ENCODE measurements around the gene EIPR1.

Gene EIPR1

DNA sequence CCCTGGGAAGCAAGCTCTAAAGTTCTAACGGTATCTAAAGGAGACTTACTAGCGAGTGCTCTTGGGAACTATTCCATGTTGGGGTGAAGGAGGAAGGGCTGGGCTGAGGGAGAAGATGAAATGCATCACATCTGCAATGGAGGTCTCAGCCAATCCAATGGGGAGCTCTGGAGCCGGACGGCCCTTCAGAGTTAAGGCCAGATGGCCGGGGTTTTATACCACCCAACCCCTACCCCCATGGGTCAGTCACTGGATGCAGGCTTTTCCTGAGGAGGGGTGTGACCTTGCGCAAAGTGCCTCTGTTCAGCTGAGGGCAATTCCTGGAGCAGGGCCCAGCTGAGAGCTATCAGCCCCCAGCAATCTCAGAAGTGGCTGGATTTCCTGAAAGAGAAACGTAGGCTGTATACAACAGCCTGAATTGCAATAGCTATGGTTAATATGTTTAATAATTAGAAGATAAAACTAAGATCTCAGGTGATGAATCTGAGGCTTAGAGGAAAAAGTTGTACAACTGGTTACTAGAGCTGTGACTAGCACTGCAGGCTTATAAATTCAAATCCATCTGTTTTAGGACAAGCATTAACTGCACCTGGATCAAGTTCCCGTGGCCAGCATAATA, 21.6 kb downstream of the EIPR1 start:
- no peak for DNase-seq

DNA sequence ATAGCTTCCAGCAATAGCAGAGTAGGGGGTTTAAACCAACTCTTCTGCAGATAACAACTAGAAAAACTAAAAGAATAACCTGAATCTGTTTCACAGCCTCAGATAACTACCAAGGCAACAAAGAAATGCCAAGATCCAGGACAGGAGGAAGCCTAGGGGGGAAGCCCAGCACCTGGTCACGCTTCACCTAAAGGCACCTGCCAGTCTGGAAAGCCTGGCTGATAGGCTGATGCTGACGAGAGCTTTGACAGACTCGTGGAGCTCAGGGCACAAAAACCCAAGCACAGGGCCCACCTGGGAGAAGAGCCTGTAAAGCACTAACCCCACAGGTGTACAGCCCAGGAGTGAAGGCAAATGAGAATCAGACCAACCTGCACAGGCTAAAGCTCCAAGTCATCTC, 22.6 kb downstream of the EIPR1 start:
- DNase-seq: no peak

DNA sequence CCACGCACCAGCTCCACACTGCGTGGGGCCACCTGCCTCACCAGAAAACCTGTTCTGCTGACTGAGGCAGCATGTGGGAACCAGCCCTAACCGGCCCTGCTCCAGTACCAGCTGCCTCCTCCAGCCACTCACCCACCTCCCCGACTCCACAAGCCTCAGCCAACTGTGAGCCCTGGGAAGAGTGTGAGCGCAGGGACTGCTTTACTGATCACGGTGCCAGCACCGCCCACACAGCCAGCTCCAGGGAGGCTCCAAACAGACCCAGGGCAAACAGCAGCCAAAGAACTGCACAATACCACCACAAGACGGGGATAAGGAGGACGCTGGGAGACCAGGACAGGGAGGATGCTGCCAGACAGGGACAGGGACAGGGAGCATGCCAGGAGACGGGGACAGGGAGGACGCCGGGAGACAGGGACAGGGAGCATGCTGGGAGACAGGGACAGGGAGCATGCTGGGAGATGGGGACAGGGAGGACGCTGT, 28.4 kb downstream of the EIPR1 start:
- no peak for DNase-seq

DNA sequence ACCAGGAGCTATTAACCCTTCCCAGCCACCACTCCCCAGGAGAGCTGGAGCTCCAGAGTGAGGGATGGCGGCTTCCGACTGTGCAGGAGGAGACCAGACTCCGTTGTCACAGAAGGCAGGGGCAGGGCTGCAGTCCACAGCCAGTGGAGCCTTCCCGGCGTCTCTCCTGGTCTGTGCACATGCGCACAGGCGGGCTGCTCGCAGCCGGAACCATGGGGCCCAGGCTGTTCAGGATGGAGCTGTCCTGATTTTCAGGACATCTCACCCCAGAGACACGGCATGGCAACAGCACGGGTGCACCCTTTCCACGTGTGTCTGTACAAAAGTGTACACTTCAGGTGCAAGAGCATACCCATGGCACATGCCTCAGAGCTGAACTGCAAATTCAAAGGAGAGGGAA, 28.9 kb downstream of the EIPR1 start:
- no peak for DNase-seq

DNA sequence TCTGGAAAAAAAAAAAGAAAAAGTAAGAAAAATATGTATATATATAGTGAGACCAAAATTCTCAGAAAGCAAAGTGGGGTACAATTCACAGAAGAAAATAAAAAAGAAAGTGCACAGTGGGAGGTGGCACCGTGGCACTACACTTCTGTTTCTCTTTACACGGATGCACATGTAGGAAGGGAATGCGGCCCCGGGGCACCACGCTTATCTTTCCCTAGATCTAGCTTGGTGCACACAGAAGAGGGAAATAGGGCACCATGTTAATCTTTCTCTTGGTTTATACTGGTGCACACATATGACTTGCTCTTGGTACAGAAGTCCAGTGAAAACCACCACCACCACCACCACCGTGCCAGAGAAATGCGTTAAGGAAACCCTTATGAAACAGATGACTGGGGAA, 32.0 kb downstream of the EIPR1 start:
- DNase-seq: no peak

DNA sequence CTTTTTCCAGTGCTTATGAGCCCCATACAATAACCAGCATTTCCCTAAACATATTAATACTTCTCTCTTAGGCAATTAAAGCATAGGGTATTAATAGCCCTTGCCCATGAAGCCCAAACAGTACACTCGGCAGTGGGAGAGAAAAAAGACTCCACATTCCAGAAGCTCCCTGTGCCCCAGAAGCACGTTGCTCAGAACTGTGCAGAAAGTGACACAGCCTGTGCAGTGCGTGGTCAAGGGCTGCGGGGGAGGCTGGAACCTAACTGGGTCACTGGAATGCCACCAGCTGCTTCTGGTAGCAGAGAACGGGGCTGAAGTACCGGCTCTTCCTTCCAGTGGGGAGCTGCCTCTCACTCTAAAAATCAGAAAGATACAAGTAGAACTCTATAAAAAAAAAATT, 32.7 kb downstream of the EIPR1 start:
- no peak for DNase-seq

- no peak for DNase-seq
These were observed 34.6 kb downstream of the EIPR1 start for GRCh38 chr2:3343012-3343411.

DNA sequence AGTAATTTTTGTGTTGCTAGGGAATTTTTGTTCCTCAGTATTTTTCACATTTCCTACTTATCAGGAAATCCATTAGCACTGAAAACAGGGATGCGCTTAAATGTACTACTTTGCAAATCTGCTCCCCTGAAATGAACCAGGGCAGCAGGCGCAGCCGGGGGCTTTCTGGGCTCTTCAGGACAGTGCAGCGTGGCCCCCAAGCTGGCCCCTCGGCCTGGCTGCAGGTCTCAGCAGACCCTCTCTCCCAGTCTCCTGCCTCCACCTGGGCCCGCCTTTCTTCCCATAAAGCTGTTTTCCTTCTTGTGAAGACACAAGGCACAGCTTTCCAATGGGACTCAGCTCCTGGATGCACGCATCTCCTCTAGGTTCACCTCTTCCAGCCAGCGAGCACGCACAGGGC, 35.3 kb downstream of the EIPR1 start:
- no peak for DNase-seq

DNA sequence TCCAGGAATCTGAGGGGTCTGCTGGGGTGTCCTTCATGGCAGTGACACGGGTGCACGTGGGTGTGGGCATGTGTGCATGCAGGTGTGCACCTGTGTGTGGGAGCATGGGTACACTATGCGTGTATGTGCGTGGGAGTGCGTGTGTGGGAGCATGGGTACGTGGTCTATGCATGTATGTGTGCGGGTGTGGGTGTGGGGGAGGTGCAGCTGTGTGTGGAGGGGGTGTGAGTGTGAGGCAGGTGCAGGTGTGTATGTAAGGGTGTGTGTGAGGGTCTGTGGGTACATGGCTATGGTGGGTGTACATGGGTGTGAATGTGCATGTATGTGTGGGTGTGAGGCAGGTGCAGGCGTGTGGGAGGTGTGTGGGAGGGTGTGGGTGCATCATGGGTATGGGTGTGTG, 36.3 kb downstream of the EIPR1 start:
- no peak for DNase-seq

DNA sequence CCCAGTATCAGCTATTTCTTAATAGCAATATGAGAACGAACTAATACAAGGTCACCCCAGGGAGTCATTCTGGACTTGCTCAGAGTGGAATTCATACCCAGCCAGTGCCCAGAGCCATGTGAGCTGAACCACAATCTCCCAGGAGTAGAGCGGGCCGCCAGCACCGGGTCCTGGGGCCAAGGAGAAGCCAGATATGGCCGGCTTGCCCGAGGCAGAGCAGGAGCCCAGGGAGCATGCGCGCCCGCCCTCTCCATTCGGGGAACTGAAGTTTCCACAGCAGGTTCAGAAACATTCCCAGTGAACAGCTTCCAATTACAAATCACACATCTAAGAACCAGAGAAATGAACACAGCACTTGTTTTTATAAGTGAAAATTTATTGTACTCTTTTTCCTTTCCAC, 37.5 kb downstream of the EIPR1 start:
- DNase-seq: no peak

DNA sequence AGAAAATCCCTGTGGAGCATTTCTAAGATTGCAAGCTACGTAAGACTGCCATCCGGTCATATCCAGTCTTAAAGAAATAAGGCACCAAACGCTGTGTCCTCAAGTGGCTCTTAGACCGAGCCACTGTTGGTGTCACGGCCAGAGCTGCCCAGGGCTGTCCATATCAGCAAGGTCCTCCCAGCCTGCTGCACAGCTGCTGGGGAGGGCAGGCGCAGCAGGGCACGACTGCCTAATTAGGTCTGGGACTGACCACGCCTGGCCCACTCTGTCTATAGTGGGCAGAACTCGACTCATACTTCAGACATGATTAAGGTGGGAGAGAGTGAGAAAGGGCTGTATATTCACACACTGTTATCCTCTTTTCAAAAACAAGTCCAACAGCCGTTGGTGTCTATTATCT, 39.3 kb downstream of the EIPR1 start:
- no peak for DNase-seq

GRCh38 chr2:3336844-3337243, 40.8 kb downstream of the EIPR1 start:
- DNase-seq: no peak

GRCh38 chr2:3334392-3335345, 42.9 kb downstream of the EIPR1 start:
- DNase-seq: no peak

GRCh38 chr2:3332133-3332532, 45.5 kb downstream of the EIPR1 start:
- DNase-seq: no peak

GRCh38 chr2:3329491-3329890, 48.1 kb downstream of the EIPR1 start:
- DNase-seq: no peak

GRCh38 chr2:3326871-3327270, 50.7 kb downstream of the EIPR1 start:
- no peak for DNase-seq

- DNase-seq: no peak
These were observed 51.5 kb downstream of the EIPR1 start for GRCh38 chr2:3326182-3326537.

- DNase-seq: no peak
These were observed 52.0 kb downstream of the EIPR1 start for GRCh38 chr2:3325458-3326181.

DNA sequence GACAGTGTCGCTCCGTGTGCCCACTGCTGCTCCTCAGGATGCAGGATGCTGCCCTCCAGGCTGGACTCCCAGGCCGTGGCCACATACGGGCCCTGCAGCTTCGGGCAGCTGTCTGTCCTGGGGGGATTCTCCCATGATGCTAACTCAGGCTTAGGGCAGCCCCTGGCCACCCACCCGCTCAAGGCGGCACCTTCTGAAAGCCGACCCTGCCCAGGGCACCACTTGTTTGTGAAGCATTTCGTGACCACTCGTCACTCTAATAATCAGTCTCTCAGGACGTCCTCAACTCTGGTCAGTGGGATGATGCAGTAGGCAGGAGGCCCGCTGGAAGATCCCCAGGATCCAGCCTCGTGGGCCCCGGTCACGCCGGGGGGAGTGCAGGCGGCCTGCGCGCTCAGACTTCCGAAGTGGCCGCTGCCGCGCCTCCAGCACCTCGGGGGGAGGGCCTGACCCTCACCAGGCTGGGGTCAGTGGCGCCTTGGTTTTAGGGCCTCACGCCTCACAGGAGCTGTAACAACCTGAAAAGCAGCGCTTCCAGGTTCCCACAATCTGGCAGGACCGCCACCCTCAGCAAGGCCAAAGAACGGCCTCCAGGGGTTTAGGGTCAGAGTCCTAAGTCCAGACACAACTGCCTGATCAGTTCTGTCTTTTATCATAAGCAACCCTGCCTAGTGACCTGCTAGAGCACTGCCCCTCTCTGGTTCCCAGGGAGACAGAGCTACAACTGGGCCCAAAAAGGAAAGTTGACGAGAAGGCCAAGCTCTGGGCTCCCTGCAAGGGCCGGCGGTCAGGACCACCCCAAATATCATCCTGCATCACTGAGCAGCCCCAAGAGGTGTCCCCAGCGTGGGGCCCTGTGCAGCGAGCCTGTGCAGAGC, 53.0 kb downstream of the EIPR1 start:
- DNase-seq: no peak

GRCh38 chr2:3324036-3324386, 53.6 kb downstream of the EIPR1 start:
- DNase-seq: no peak

DNA sequence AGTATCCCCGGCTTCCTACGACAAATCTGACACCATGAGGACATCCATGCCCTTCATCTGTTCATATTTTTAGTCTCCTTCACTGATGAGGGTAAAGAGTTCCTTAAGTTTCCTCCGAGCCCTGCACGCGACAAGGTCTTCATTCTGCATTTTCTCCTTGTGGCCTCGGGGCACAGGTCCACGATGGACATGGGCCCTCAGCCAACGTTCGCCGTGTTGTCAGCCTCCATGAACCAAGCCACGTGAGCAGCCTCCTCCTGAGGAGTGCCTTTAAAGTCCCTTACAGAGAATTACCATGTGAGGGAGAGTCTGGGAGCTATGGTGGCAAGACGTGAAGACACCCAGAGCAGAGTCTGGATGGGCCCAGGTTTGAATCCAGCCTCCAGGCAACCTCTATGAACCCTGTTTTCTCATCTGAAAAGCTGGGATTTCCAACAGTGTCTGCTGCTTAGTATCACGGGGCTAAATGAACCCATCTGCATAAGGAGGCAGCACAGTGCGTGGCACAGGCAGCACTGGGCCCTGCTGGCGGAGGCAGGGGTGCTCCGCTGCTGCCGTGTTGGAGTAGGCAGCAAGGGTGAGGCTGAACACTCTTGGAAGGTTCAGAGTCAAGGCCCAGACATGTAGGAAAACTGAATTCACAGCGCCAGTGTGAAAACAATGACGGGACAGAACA, 54.1 kb downstream of the EIPR1 start:
- DNase-seq: no peak

DNA sequence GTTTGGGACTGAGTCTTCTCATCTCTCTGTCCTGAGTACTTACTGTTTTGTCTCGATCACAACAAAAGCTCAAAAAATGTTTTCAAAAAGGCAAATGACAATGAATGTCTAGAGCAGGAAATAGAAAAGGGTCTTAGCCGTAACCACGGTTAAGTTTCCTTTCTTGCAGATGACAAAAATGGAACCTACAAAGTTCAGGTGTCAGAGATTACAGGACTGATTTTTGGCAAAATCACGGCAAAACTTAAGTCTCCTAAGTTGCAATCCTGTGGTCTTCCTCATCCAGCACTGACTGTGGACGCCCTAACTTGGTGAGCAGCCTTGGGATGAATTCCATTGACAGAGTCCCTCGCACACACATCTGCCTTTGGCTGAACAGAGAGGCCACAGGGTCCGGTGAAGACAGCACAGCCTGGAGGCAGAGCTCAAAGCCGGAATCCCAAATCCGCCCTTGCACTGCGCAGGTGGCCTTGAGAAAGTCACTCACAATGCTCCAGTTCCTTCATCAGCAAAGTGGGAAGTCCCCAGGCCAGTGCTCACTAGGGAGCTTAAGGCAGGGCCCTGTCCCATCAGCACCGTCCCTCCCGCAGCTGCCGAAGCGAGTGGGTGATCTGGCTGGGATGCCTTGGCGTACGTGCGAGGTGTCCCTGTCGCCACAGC, 55.2 kb downstream of the EIPR1 start:
- no peak for DNase-seq

Measured in activated CD4-positive, CD25-positive, alpha-beta regulatory T cell (primary cell).